Smooth muscle cell (in vitro differentiated cells): Measurements from ENCODE around the gene RAB40C. TPM values are rescaled to one million over a fixed set of nuclear protein-coding genes. Genes with fewer than 3 reads are reported as not detected.
A peak's percentile ranks its signal among the peaks of the same experiment; 100 is the strongest.

ENCODE experiments used
- DNase-seq: peaks from one replicate; lab custom pipeline; 2025; ENCODE audit not compliant: unreplicated experiment; lab: John Stamatoyannopoulos, UW
- H2AFZ ChIP-seq: fragments of 200-600 bp; sonication (generic); 2 replicates; pipeline ENCODE4 v1.6.0; 2016; ENCODE audit warnings: antibody characterized with exemption, low read depth, mild to moderate bottlenecking
- H3F3A ChIP-seq: fragments of 200-600 bp; sonication (generic); 2 replicates; pipeline ENCODE4 v1.6.0; 2017; ENCODE audit warnings: antibody characterized with exemption, low read depth
- H3K27ac ChIP-seq: fragments of 200-600 bp; sonication (generic); 2 replicates; pipeline ENCODE4 v1.5.1; 2016; ENCODE audit warnings: low read depth, mild to moderate bottlenecking
- H3K27me3 ChIP-seq: fragments of 200-600 bp; sonication (generic); 2 replicates; pipeline ENCODE4 v1.6.1; 2016; ENCODE audit warnings: low read depth, mild to moderate bottlenecking
- H3K36me3 ChIP-seq: fragments of 200-600 bp; sonication (generic); 2 replicates; pipeline ENCODE4 v1.5.1; 2016; ENCODE audit warnings: low read depth
- H3K4me1 ChIP-seq: fragments of 200-600 bp; sonication (generic); 2 replicates; pipeline ENCODE4 v1.5.1; 2016; ENCODE audit warnings: low read depth
- H3K4me2 ChIP-seq: fragments of 200-600 bp; sonication (generic); 2 replicates; pipeline ENCODE4 v1.6.0; 2016; ENCODE audit warnings: mild to moderate bottlenecking
- H3K4me3 ChIP-seq: fragments of 200-600 bp; sonication (generic); 2 replicates; pipeline ENCODE4 v1.5.1; 2016; ENCODE audit warnings: mild to moderate bottlenecking
- H3K79me2 ChIP-seq: fragments of 200-600 bp; sonication (generic); 2 replicates; pipeline ENCODE4 v1.6.0; 2016; ENCODE audit warnings: low read depth, mild to moderate bottlenecking
- H3K9ac ChIP-seq: fragments of 200-600 bp; sonication (generic); 2 replicates; pipeline ENCODE4 v1.6.0; 2016; ENCODE audit warnings: low read depth
- H3K9me3 ChIP-seq: fragments of 200-600 bp; sonication (generic); replicated peaks from 2 replicates; pipeline ENCODE4 v1.5.1; 2016; ENCODE audit warnings: low read depth
- H4K20me1 ChIP-seq: fragments of 200-600 bp; sonication (generic); 2 replicates; pipeline ENCODE4 v1.6.0; 2016; ENCODE audit warnings: low read depth
- CTCF ChIP-seq: fragments of 200-600 bp; sonication (generic); IDR thresholded peaks from 2 replicates; pipeline ENCODE4 v1.5.1; 2017; ENCODE audit warnings: borderline replicate concordance, mild to moderate bottlenecking, antibody characterized with exemption; ENCODE audit not compliant: insufficient read depth, poor library complexity, severe bottlenecking
- WGBS: methylation state at CpG from one replicate; pipeline ENCODE4 v1.1.7; 2016; ENCODE audit warnings: low lambda C conversion rate; 5-methylcytosine and 5-hydroxymethylcytosine counted together
- polyA plus RNA-seq: library from polyadenylated mRNA; unstranded; fragments of >200 nt; fragmentation: Nextera tagmentation; extraction: Ambion mirVana; gene quantifications from 2 replicates; pipeline ENCODE4 v1.2.1, GENCODE V29; 2016
- total RNA-seq: library from RNA; depleted of rRNA; stranded (reverse); fragments of >200 nt; gene quantifications from 2 replicates; pipeline ENCODE4 v1.2.3, GENCODE V29; 2014

RAB40C gene
- total and polyA plus RNA-seq, 2 experiments from 2014 or later: 21.2 to 28.3 TPM

- TF ChIP-seq CTCF: no peak
- Histone ChIP-seq H3K9ac (no peak overlapping the region), H3K36me3 (no peaks in the 10 kb centered on the region), H2AFZ (no peak overlapping the region), H3K4me2 (no peak overlapping the region), H3K4me3 (no peak overlapping the region), H3K27ac (no peak overlapping the region), H4K20me1 (peaks cover under 1% of the 10 kb centered on the region), H3K4me1 (peaks cover 3% of the 10 kb centered on the region), H3K9me3 (no peaks in the 10 kb centered on the region), H3F3A (no peaks in the 10 kb centered on the region), H3K79me2 (peaks cover 2% of the 10 kb centered on the region), H3K27me3 (no peaks in the 10 kb centered on the region)
- DNase-seq: no peak
- 52% methylated on average over 10 of the region's 10 CpGs for WGBS
Measured at GRCh38 chr16:585351-585750, 4.5 kb upstream of the RAB40C start.

- H3K79me2 ChIP-seq: peaks cover 10% of the 10 kb centered on the region
- H3K4me3 ChIP-seq: no peak overlapping the region
- no peak overlapping the region for H2AFZ ChIP-seq
- H3F3A ChIP-seq: no peaks in the 10 kb centered on the region
- no peak overlapping the region for H3K9ac ChIP-seq
- DNase-seq: no peak
- H4K20me1 ChIP-seq: peaks cover 8% of the 10 kb centered on the region
- peaks cover 6% of the 10 kb centered on the region for H3K4me1 ChIP-seq
- H3K27me3 ChIP-seq: no peaks in the 10 kb centered on the region
- H3K36me3 ChIP-seq: no peaks in the 10 kb centered on the region
- no peaks in the 10 kb centered on the region for H3K9me3 ChIP-seq
- no peak for TF ChIP-seq CTCF
- H3K4me2 ChIP-seq: no peak overlapping the region
- no peak overlapping the region for H3K27ac ChIP-seq
- 64% methylated on average over 16 of the region's 16 CpGs for WGBS
Measured at GRCh38 chr16:586047-586644, 3.7 kb upstream of the RAB40C start.

GRCh38 chr16:586645-587590, 2.9 kb upstream of the RAB40C start:
- Histone ChIP-seq H4K20me1 (peaks cover 16% of the 10 kb centered on the region), H3F3A (no peaks in the 10 kb centered on the region), H3K36me3 (no peaks in the 10 kb centered on the region), H3K4me2 (peak overlapping the region; percentile 84), H3K4me3 (no peak overlapping the region), H3K9me3 (no peaks in the 10 kb centered on the region), H3K27me3 (no peaks in the 10 kb centered on the region), H2AFZ (no peak overlapping the region), H3K27ac (peak overlapping the region; percentile 97), H3K9ac (no peak overlapping the region), H3K4me1 (peaks cover 6% of the 10 kb centered on the region), H3K79me2 (peaks cover 18% of the 10 kb centered on the region)
- no peak for TF ChIP-seq CTCF
- WGBS: 96% methylated on average over 14 of the region's 14 CpGs
- DNase-seq: no peak

GRCh38 chr16:588639-588888, 1.3 kb upstream of the RAB40C start:
- Histone ChIP-seq H3K4me2 (peak overlapping the region; percentile 84), H3K9ac (peak overlapping the region; percentile 97), H4K20me1 (peaks cover 33% of the 10 kb centered on the region), H3K27ac (peak overlapping the region; percentile 97), H3K9me3 (no peaks in the 10 kb centered on the region), H3K4me3 (peak overlapping the region; percentile 93), H3K27me3 (no peaks in the 10 kb centered on the region), H3K4me1 (peaks cover 6% of the 10 kb centered on the region), H3K79me2 (peaks cover 34% of the 10 kb centered on the region), H3K36me3 (no peaks in the 10 kb centered on the region), H3F3A (no peaks in the 10 kb centered on the region), H2AFZ (peak overlapping the region; percentile 94)
- WGBS: under 1% methylated on average over 16 of the region's 21 CpGs
- no peak for TF ChIP-seq CTCF
- no peak for DNase-seq
